GM19395 (cell line): ENCODE measurements around the gene APCDD1.
"Not testable (repeated sequence)": the region's sequence is repeated elsewhere in the genome, so short reads cannot be mapped to it uniquely, and the experiment has no call there.

ENCODE experiments used
- ATAC-seq: cut with Tn5 transposase; IDR thresholded peaks from one replicate; pipeline ENCODE4 v1.9.1; 2021; ENCODE audit warnings: mild to moderate bottlenecking, moderate library complexity; ENCODE audit not compliant: unreplicated experiment

Gene APCDD1

GRCh38 chr18:10461989-10462388 is 7.6 kb downstream of the APCDD1 start:
- no peak for ATAC-seq

GRCh38 chr18:10462597-10462996 is 8.2 kb downstream of the APCDD1 start:
- no peak for ATAC-seq

- no peak for ATAC-seq
Observed at GRCh38 chr18:10463096-10463495, 8.7 kb downstream of the APCDD1 start.

- no peak for ATAC-seq
Observed at GRCh38 chr18:10463741-10464140, 9.3 kb downstream of the APCDD1 start.

- ATAC-seq, result not testable (repeated sequence)
Observed at GRCh38 chr18:10464161-10464648, 9.8 kb downstream of the APCDD1 start.

- no peak for ATAC-seq
Observed at GRCh38 chr18:10465174-10465939, 10.9 kb downstream of the APCDD1 start.

GRCh38 chr18:10470429-10470828 is 16.0 kb downstream of the APCDD1 start:
- ATAC-seq, result no peak

- ATAC-seq, result no peak
Observed at GRCh38 chr18:10471574-10471973, 17.1 kb downstream of the APCDD1 start.

GRCh38 chr18:10473132-10473531 is 18.7 kb downstream of the APCDD1 start:
- ATAC-seq, result no peak

GRCh38 chr18:10474309-10474708 is 19.9 kb downstream of the APCDD1 start:
- no peak for ATAC-seq

GRCh38 chr18:10475276-10475653 is 20.8 kb downstream of the APCDD1 start:
- no peak for ATAC-seq

GRCh38 chr18:10475654-10476291 is 21.3 kb downstream of the APCDD1 start:
- no peak for ATAC-seq

- no peak for ATAC-seq
Observed at GRCh38 chr18:10476338-10476791, 21.9 kb downstream of the APCDD1 start.

- ATAC-seq, result no peak
Observed at GRCh38 chr18:10477121-10477862, 22.9 kb downstream of the APCDD1 start.

- no peak for ATAC-seq
Observed at GRCh38 chr18:10477863-10478260, 23.4 kb downstream of the APCDD1 start.

- ATAC-seq, result no peak
Observed at GRCh38 chr18:10481831-10482230, 27.4 kb downstream of the APCDD1 start.

- ATAC-seq, result peak; percentile 9
Observed at GRCh38 chr18:10482363-10482984, 28.0 kb downstream of the APCDD1 start.

GRCh38 chr18:10482985-10483949 is 28.8 kb downstream of the APCDD1 start:
- peak; percentile 81 for ATAC-seq

- no peak for ATAC-seq
Observed at GRCh38 chr18:10485475-10485874, 31.0 kb downstream of the APCDD1 start.

GRCh38 chr18:10486362-10486761 is 31.9 kb downstream of the APCDD1 start:
- no peak for ATAC-seq
